B cell (primary cell): ENCODE results near the gene HOXB1. TPM values are rescaled to one million over a fixed set of nuclear protein-coding genes. Genes with fewer than 3 reads are reported as not detected.

ENCODE experiments used
- ATAC-seq: fragments of 200-7000 bp; cut with Tn5 transposase; one replicate; pipeline ENCODE4 v1.10.0; 2021; ENCODE audit warnings: low read depth, mild to moderate bottlenecking, moderate number of reproducible peaks, moderate library complexity
- CTCF ChIA-PET: fragments of 350-600 bp; sonication (Branson Sonifier 250); formaldehyde crosslinking; loops from one replicate; lab custom pipeline; 2021; ENCODE audit warnings: antibody characterized with exemption, inconsistent platforms; lab: Charles Lee
- POLR2A ChIA-PET: fragments of 350-600 bp; sonication (Branson Sonifier 250); formaldehyde crosslinking; loops from one replicate; lab custom pipeline; 2021; ENCODE audit warnings: antibody characterized with exemption; lab: Charles Lee
- DNase-seq: peaks from one replicate; pipeline ENCODE4 v3.0.0; 2013
- H2AFZ ChIP-seq: 2 replicates; pipeline ENCODE4 v1.6.1; 2012; ENCODE audit warnings: mild to moderate bottlenecking, low read depth, low read length; ENCODE audit not compliant: insufficient read depth, poor library complexity, severe bottlenecking
- H3K27ac ChIP-seq, 2 donors: 1 replicate in 1 of 2; 2 replicates in 1 of 2; pipeline ENCODE4 v1.5.1; 2012 to 2013; ENCODE audit warnings: low read length in 2 of 2, mild to moderate bottlenecking in 2 of 2, moderate library complexity in 1 of 2
- H3K27me3 ChIP-seq, 4 experiments: fragments of 200-600 bp in 1 of 4; sonication (generic) in 1 of 4; replicated peaks in 1 of 4; 1 replicate in 2 of 4; 2 replicates in 2 of 4; pipeline versions ENCODE4 v1.6.1 to v1.7.0; 2013 to 2016; ENCODE audit warnings: low read length in 3 of 4, mild to moderate bottlenecking in 2 of 4, mixed read lengths in 1 of 4, moderate library complexity in 1 of 4; ENCODE audit not compliant: insufficient read depth in 4 of 4, control insufficient read depth in 3 of 4; ENCODE audit errors: control extremely low read depth in 1 of 4
- H3K36me3 ChIP-seq, 2 experiments: replicated peaks in 1 of 2; 1 replicate in 1 of 2; 2 replicates in 1 of 2; pipeline versions ENCODE4 v1.6.1 to v1.7.1; 2013; ENCODE audit warnings: low read length in 1 of 2; ENCODE audit not compliant: insufficient read depth in 2 of 2, control insufficient read depth in 1 of 2; ENCODE audit errors: control extremely low read depth in 1 of 2, extremely low read depth in 1 of 2
- H3K4me1 ChIP-seq, 2 donors: fragments of 200-600 bp in 1 of 2; sonication (generic) in 1 of 2; 1 replicate in 1 of 2; 2 replicates in 1 of 2; pipeline versions ENCODE4 v1.5.1 to v1.6.1; 2013 to 2017; ENCODE audit warnings: low read length in 2 of 2; ENCODE audit not compliant: control insufficient read depth in 2 of 2, insufficient read depth in 2 of 2
- H3K4me2 ChIP-seq: replicated peaks from 2 replicates; pipeline ENCODE3; 2012; ENCODE audit warnings: mild to moderate bottlenecking, low read depth, low read length; ENCODE audit not compliant: poor library complexity, severe bottlenecking
- H3K4me3 ChIP-seq, 5 experiments: fragments of 200-600 bp in 1 of 5; sonication (generic) in 1 of 5; 1 replicate in 3 of 5; 2 replicates in 2 of 5; pipeline versions ENCODE4 v1.5.1 to v1.7.0; 2011 to 2016; ENCODE audit warnings: low read length in 4 of 5, mild to moderate bottlenecking in 4 of 5, low read depth in 2 of 5, control low read depth in 1 of 5, moderate library complexity in 1 of 5; ENCODE audit not compliant: insufficient read depth in 1 of 5; ENCODE audit errors: control extremely low read depth in 1 of 5, extremely low read depth in 1 of 5
- H3K79me2 ChIP-seq: fragments of 200-600 bp; sonication (generic); one replicate; pipeline ENCODE4 v1.6.0; 2016; ENCODE audit warnings: low read length; ENCODE audit not compliant: control insufficient read depth, insufficient read depth
- H3K9ac ChIP-seq: fragments of 200-600 bp; sonication (generic); 2 replicates; pipeline ENCODE4 v1.6.1; 2017; ENCODE audit warnings: mild to moderate bottlenecking, low read length, moderate library complexity
- H3K9me3 ChIP-seq, 3 donors: one replicate each; pipeline versions ENCODE4 v1.6.1 to v1.7.1; 2013; ENCODE audit warnings: low read length in 2 of 3; ENCODE audit not compliant: control insufficient read depth in 2 of 3, insufficient read depth in 1 of 3; ENCODE audit errors: control extremely low read depth in 1 of 3
- H4K20me1 ChIP-seq: 2 replicates; pipeline ENCODE4 v1.6.0; 2012; ENCODE audit warnings: mild to moderate bottlenecking, low read length; ENCODE audit not compliant: insufficient read depth, control insufficient read depth, poor library complexity, severe bottlenecking
- H3K27ac Mint-ChIP-seq: one replicate; pipeline ENCODE4 v1.8.0; 2021; ENCODE audit warnings: mixed read lengths
- H3K27me3 Mint-ChIP-seq: one replicate; pipeline ENCODE4 v1.8.0; 2021; ENCODE audit warnings: mixed read lengths
- H3K4me1 Mint-ChIP-seq: one replicate; pipeline ENCODE4 v1.8.0; 2021; ENCODE audit warnings: mixed read lengths
- H3K4me3 Mint-ChIP-seq: one replicate; pipeline ENCODE4 v1.8.0; 2021; ENCODE audit warnings: mixed read lengths
- H3K9me3 Mint-ChIP-seq: one replicate; pipeline ENCODE4 v1.8.0; 2022; ENCODE audit warnings: mixed read lengths; ENCODE audit not compliant: insufficient read depth
- EZH2 ChIP-seq: IDR thresholded peaks from 2 replicates; pipeline ENCODE4 v1.6.1; 2012; ENCODE audit warnings: borderline replicate concordance, low read depth, mild to moderate bottlenecking, moderate library complexity, low read length; ENCODE audit not compliant: insufficient read depth, poor library complexity, severe bottlenecking
- WGBS: methylation state at CpG from one replicate; pipeline ENCODE4 v1.1.5; 2013; ENCODE audit warnings: missing lambda C conversion rate; ENCODE audit not compliant: insufficient coverage; 5-methylcytosine and 5-hydroxymethylcytosine counted together
- intact Hi-C: fragments of 100-400 bp; cut with micrococcal nuclease; formaldehyde crosslinking; loops from one replicate; pipeline ENCODE4 v1.10.0; 2022
- polyA plus RNA-seq: library from polyadenylated mRNA; depleted of rRNA; stranded (reverse); fragments of >200 nt; gene quantifications from 2 replicates; pipeline ENCODE4 v1.2.3, GENCODE V29; 2012
- total RNA-seq, 2 donors: library from RNA; stranded (reverse); fragments of 120-200 nt in 1 of 2; gene quantifications; 1 replicate in 1 of 2; 2 replicates in 1 of 2; pipeline versions ENCODE4 v1.2.3 to v1.2.4, GENCODE V29; 2013 to 2022
- TF ChIP-seq, protein P1 (sequence below): fragments of 200-600 bp; IDR thresholded peaks from one replicate; pipeline ENCODE4 v1.8.0; 2022; ENCODE audit warnings: antibody characterized with exemption, mild to moderate bottlenecking

Gene HOXB1
- total and polyA plus RNA-seq, 2 donors (not counting 1 experiment from before 2014, with no cell fraction given) = not detected

DNA sequence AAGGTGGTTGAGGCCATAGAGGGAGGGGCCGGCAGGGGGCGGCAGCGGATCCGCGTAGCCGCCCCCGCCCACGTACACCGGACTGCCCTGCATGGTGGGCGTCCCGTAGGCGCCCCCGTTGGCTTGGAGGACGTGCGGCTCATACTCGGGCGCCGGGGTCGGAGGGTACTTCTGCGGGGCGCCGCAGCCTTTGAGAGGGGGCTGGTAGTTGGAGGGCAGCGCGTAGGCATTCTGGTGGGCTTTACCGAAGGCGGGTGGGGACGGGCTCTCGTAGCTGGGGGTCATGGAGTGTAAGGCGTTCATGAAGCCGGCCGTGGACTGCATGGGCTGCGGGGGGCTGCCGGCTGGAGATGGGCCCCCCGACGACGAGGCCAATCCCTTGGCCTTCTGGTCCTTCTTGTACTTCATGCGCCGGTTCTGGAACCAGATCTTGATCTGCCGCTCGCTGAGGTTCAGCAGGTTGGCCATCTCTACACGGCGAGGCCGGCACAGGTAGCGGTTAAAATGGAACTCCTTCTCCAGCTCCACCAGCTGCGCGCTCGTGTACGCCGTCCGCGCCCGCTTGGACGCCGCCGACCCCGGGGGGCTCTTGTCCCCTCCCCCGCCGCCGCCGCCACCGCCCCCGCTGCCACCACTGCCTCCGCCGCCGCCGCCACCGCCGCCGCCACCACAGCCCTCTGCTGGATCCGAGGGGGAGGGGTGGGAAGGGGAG lies 19.8 kb upstream of the HOXB1 start:
- no peaks in the 10 kb centered on the region for H3K79me2 ChIP-seq
- no peak overlapping the region for H3K9ac ChIP-seq

More for the DNA sequence above, 19.8 kb upstream of the HOXB1 start:
- 98% methylated on average over 42 of the region's 70 CpGs for WGBS
- H3K27ac Mint-ChIP-seq = no peak overlapping the region
- Histone ChIP-seq H3K36me3 (no peaks in the 10 kb centered on the region), H2AFZ (no peak overlapping the region), H3K9me3 (peaks cover 0 to 8% (median 0%) of the 10 kb centered on the region in 3 donors), H3K27me3 (peaks cover 0 to 28% (median 8%) of the 10 kb centered on the region in 4 experiments), H4K20me1 (no peaks in the 10 kb centered on the region), H3K4me3 (no peak overlapping the region), H3K4me1 (peaks cover 13 to 14% of the 10 kb centered on the region in 2 donors), H3K4me2 (no peak overlapping the region), H3K27ac (no peak overlapping the region)
- CTCF ChIA-PET = no interaction called here
- DNase-seq (no peak), ATAC-seq (no peak)
- intact Hi-C loops = no loop called here
- no peak for TF ChIP-seq EZH2
- TF ChIP-seq, protein P1, sequence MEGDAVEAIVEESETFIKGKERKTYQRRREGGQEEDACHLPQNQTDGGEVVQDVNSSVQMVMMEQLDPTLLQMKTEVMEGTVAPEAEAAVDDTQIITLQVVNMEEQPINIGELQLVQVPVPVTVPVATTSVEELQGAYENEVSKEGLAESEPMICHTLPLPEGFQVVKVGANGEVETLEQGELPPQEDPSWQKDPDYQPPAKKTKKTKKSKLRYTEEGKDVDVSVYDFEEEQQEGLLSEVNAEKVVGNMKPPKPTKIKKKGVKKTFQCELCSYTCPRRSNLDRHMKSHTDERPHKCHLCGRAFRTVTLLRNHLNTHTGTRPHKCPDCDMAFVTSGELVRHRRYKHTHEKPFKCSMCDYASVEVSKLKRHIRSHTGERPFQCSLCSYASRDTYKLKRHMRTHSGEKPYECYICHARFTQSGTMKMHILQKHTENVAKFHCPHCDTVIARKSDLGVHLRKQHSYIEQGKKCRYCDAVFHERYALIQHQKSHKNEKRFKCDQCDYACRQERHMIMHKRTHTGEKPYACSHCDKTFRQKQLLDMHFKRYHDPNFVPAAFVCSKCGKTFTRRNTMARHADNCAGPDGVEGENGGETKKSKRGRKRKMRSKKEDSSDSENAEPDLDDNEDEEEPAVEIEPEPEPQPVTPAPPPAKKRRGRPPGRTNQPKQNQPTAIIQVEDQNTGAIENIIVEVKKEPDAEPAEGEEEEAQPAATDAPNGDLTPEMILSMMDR = no peak
- peaks cover 32% of the 10 kb centered on the region for H3K27me3 Mint-ChIP-seq
- no peaks in the 10 kb centered on the region for H3K9me3 Mint-ChIP-seq
- peaks cover 6% of the 10 kb centered on the region for H3K4me1 Mint-ChIP-seq
- no peak overlapping the region for H3K4me3 Mint-ChIP-seq
- POLR2A ChIA-PET = no interaction called here
